GM18505 (cell line): Measurements from ENCODE around the gene APEX1.
"Not testable (repeated sequence)": the region's sequence is repeated elsewhere in the genome, so short reads cannot be mapped to it uniquely, and the experiment has no call there.

ENCODE experiments used
- ATAC-seq: cut with Tn5 transposase; IDR thresholded peaks from one replicate; pipeline ENCODE4 v1.9.1; 2021; ENCODE audit not compliant: unreplicated experiment
- POLR2A ChIP-seq: IDR thresholded peaks from 4 replicates; pipeline ENCODE4 v1.6.1; 2011; ENCODE audit warnings: borderline replicate concordance; ENCODE audit not compliant: insufficient read depth, insufficient read length; ENCODE audit errors: extremely low read depth

Gene APEX1

GRCh38 chr14:20446889-20447288, 8.1 kb upstream of the APEX1 start:
- no peak for TF ChIP-seq POLR2A
- no peak for ATAC-seq

GRCh38 chr14:20452831-20453230, 2.2 kb upstream of the APEX1 start:
- ATAC-seq, result not testable (repeated sequence)

- no peak for TF ChIP-seq POLR2A
- peak; percentile 46 for ATAC-seq
Measured at GRCh38 chr14:20455355-20456300, 602 bp downstream of the APEX1 start.

- peak; percentile 45 for TF ChIP-seq POLR2A
- ATAC-seq, result no peak
Measured at GRCh38 chr14:20456971-20457370, 1.9 kb downstream of the APEX1 start.

GRCh38 chr14:20458031-20458789, 3.2 kb downstream of the APEX1 start:
- ATAC-seq, result no peak
- TF ChIP-seq POLR2A, result peak; percentile 57

- ATAC-seq, result peak; percentile 8
- peak; percentile 22 for TF ChIP-seq POLR2A
Measured at GRCh38 chr14:20460458-20461224, 5.6 kb downstream of the APEX1 start.

GRCh38 chr14:20461225-20462141, 6.5 kb downstream of the APEX1 start, which contains the start of gene PIP4P1:
TSS of gene PIP4P1 (minus strand) at chr14:20461434. CDS start at chr14:20461325, 109 bp downstream.
- TF ChIP-seq POLR2A, result peak; percentile 73
- peak; percentile 90 for ATAC-seq

GRCh38 chr14:20468764-20469241, 13.8 kb downstream of the APEX1 start:
- ATAC-seq, result peak; percentile 6

GRCh38 chr14:20469242-20469889, 14.3 kb downstream of the APEX1 start, which contains the start of gene PNP:
TSS of gene PNP (plus strand) at chr14:20469406. CDS start at chr14:20469525, 119 bp downstream.
- peak; percentile 100 for TF ChIP-seq POLR2A

More at GRCh38 chr14:20468764-20469241, 13.8 kb downstream of the APEX1 start:
- no peak for TF ChIP-seq POLR2A

GRCh38 chr14:20469890-20470602, 15.0 kb downstream of the APEX1 start:
- no peak for TF ChIP-seq POLR2A
- peak; percentile 39 for ATAC-seq

More at GRCh38 chr14:20469242-20469889, 14.3 kb downstream of the APEX1 start, which contains the start of gene PNP:
- peak; percentile 94 for ATAC-seq

- no peak for TF ChIP-seq POLR2A
- no peak for ATAC-seq
Measured at GRCh38 chr14:20470603-20470901, 15.5 kb downstream of the APEX1 start.
